GM21526 (cell line): ENCODE data around the gene LMTK3.

Experiments used
- ATAC-seq: cut with Tn5 transposase; IDR thresholded peaks from one replicate; pipeline ENCODE4 v1.9.1; 2021; ENCODE audit warnings: moderate library complexity; ENCODE audit not compliant: unreplicated experiment, low FRiP score

Gene LMTK3

GRCh38 chr19:48451624-48452023 lies 60.0 kb downstream of the LMTK3 start:
- no peak for ATAC-seq

GRCh38 chr19:48450863-48451262 lies 60.8 kb downstream of the LMTK3 start:
- ATAC-seq: no peak

- no peak for ATAC-seq
These were observed 61.2 kb downstream of the LMTK3 start for GRCh38 chr19:48450441-48450840.

- ATAC-seq: no peak
These were observed 63.1 kb downstream of the LMTK3 start for GRCh38 chr19:48448563-48448962.

GRCh38 chr19:48446579-48446978 lies 65.1 kb downstream of the LMTK3 start:
- no peak for ATAC-seq

- no peak for ATAC-seq
These were observed 65.8 kb downstream of the LMTK3 start, which contains the start of gene GRWD1 for GRCh38 chr19:48445606-48446481. Gene GRWD1 (plus strand): TSS chr19:48445983. CDS start chr19:48446006, 23 bp downstream.

- no peak for ATAC-seq
These were observed 66.4 kb downstream of the LMTK3 start for GRCh38 chr19:48445256-48445605.

- no peak for ATAC-seq
These were observed 66.8 kb downstream of the LMTK3 start for GRCh38 chr19:48444936-48445200.

GRCh38 chr19:48444129-48444935 lies 67.3 kb downstream of the LMTK3 start:
- ATAC-seq: no peak

- ATAC-seq: no peak
These were observed 67.9 kb downstream of the LMTK3 start for GRCh38 chr19:48443731-48444128.

- ATAC-seq: no peak
These were observed 68.4 kb downstream of the LMTK3 start for GRCh38 chr19:48443256-48443655.

GRCh38 chr19:48442116-48443035 lies 69.3 kb downstream of the LMTK3 start:
- ATAC-seq: no peak

GRCh38 chr19:48441360-48442050 lies 70.1 kb downstream of the LMTK3 start:
- ATAC-seq: no peak

GRCh38 chr19:48436586-48436985 lies 75.0 kb downstream of the LMTK3 start:
- ATAC-seq: no peak
